NCI-H2107 treated with DMSO at 0.1 percent for 48 hours (cell line): Measurements from ENCODE around the gene TRPV4.
A peak's percentile ranks its signal among the peaks of the same experiment; 100 is the strongest.
"Not testable (repeated sequence)": the region's sequence is repeated elsewhere in the genome, so short reads cannot be mapped to it uniquely, and the experiment has no call there.

ENCODE experiments used
- DNase-seq: peaks from one replicate; lab custom pipeline; 2025; ENCODE audit not compliant: unreplicated experiment; lab: John Stamatoyannopoulos, UW

TRPV4 gene

DNA sequence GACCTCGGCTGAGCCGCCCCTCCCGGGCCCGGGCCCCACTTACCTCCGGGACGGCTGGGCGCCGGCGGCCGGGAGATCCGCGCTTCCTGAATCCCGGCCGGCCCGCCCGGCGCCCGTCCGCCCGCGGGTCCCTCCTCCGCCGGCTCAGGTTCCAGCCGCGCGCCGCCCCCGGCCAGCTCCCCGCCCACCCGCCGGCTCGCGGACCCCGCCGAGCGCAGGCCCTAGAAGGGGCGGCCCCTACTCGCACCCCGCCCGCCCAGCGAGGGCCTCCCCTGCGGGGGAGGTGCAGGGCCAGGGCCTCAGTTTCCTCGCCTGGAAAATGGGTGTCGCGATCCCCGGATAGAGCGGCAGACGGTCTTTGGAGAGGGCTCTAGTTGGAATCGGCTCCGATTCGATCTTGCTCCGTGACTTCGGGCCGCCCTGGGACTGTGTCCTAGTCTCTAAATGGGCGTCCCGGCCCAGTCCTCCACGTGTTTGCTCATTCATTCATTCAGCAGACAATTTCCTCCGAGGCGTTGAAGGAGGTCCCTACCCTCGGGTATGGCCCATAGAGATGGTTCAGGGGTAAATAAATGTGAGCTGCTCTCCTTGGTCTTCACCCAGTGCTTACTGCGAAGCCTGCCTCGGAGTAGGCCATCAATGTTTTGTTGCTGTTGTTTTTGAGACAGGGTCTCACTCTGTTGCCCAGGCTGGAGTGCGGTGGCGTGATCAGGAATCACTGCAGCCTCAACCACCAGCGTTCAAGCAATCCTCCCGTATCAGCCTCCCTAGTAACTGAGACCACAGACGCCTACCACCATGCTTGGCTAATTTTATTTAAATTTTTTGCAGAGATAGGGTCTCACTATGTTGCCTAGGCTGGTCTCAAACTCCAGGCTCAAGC lies at the start of gene TRPV4:
Gene TRPV4, minus strand, starts transcription at position 92 of the 883 bp plus-strand sequence. CDS start 18,602 bp downstream, outside the sequence.
- no peak for DNase-seq

DNA sequence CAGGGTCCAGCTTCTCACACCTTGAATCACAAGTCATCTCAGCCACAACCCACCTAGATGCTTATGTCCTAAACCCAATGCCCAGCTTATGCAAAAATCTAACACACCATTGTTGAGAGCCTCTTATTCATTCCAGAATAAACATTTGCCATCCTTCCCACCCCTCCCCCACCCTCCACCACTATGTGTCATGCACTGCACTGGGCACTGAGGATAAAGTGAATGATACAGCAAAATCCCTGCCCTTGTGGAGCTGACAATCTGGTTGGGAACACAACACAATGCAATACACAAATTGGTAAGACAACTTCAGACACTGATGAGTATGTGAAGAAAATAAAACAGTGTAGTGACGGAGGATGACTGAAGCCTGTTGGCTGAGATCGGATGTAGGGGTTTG lies 48.6 kb upstream of the TRPV4 start:
- DNase-seq, result no peak

DNA sequence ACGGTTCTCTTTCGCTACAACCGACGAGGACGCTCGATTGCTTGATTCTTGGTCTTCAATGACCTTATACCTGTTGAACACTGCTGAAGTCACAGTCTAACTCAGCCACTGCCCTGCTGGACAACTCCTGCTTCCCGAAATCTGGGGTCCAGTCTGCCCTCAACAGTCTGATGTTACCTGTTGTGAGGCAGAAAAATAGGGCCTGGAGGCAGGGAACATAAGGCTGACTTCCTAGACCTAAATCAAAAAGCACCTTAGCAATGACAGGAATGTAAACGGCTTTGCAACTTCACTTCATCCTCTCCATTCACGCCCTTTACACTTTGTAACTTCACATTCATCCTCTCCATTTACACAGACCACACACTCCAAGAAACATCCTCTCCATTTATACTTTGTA lies 47.7 kb upstream of the TRPV4 start:
- no peak for DNase-seq

DNA sequence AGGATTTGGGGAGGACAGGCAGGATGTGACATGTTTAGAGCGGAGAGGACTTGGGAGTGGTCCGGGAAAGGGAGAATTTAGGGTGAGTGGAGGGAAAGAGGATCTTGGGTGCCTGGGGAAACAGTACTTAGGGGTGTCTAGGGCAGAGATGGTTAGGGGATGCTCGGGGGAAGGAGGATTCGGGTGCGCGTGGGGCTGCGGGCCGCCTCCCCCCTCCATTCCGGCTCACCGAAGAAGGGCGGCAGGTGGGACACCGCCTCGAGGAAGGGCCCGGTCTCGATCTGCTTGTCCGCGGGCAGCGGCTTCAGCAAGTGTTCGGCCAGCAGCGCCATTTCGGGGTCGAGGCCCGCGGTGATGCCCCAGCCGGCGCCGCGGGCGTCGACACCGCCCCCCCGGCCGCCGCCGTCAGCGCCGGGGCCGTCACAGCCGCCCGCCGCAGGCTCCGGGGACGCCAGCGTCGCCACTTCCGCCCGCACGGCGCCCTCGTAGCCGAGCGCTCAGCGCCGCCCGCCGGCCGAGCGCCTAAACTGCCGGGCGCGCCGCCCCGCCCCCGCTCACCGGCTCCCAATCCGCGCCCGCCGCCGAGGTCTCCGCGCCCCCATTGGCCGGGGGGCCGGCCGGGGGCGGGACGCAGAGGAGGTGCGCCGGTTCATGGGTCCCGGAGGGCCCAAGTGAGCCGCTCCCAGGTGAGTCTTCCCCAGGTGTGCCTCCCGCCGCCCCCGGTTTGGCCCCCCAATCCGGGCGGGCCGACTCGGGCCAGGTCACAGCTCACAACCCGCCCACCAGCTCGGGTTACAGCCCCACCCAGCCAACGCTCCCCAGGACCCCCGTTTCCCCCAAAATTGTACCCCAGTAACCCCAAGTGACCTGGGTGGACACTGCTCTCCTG lies 47.1 kb upstream of the TRPV4 start, which contains the start of gene GLTP:
Gene GLTP, minus strand, starts transcription at position 499 of the 889 bp plus-strand sequence. Its CDS starts 167 bp downstream, at position 332.
- peak; percentile 39 for DNase-seq

DNA sequence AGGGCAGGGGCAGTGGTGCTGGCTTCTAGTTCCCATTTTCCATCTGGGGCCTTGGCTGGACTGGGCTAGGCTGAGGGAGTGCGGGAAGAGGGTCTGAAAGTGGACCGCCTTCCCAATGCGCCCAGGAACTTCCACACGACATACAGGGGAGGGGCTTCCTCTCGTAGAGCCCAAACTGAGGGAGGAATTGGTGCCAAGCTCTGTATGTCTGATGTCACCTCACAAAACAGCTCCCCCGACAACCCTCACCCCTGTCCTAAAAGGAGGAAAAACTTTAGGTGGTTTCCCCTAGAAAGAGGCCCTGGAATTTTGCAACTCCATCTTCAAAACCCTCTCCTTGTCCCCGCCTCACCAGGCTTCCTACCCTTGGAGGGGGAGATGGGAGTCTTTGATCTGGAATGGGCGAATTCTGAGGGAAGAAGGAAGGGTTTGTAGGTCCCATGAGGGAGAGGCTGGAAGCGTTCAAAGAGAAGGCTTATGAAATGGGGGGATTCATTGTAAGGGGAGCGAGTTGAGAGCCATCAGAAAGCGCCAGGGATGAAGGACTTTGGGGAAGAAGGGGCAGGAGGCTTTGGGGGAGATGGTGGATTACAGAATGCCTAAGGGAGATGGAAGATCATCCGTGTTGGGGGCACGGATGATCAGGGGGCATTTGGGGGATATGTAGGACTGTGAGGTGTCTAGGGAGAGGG lies 46.3 kb upstream of the TRPV4 start:
- no peak for DNase-seq

DNA sequence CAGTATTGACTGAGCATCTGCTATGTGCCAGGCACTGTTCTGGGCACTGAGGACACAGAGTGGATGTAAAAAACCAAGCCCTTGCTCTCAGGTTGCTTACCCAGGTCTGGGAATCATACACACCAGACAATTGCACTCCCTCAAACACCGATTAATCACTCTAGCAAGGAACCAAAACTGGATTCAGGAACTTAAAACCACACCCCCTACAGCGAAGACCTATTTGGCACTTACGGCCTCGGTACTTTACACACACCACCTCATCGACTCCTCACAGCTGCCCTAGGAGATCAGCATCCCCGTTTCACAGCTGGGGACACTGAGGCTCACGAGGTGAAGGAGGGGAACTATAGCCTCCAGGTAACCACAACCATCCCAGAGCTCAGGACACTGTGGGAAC lies 45.6 kb upstream of the TRPV4 start:
- no peak for DNase-seq

DNA sequence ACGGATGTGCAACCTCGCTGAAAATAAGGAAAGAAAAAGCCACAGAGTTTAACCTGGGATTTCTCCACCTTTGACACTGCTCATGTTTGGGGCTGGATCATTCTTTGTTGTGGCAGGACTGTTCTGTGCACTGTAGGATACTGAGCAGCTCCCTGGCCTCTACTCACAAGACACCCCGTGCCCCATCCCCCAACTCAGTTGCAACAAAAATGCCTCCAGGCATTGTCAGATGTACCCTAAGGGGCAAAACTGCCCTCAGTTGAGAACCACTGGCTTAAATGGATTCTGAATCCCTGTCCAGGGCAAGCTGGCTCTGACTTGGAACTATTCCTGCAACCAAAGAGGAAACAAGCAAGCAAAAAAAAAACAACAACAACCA lies 45.0 kb upstream of the TRPV4 start:
- no peak for DNase-seq

DNA sequence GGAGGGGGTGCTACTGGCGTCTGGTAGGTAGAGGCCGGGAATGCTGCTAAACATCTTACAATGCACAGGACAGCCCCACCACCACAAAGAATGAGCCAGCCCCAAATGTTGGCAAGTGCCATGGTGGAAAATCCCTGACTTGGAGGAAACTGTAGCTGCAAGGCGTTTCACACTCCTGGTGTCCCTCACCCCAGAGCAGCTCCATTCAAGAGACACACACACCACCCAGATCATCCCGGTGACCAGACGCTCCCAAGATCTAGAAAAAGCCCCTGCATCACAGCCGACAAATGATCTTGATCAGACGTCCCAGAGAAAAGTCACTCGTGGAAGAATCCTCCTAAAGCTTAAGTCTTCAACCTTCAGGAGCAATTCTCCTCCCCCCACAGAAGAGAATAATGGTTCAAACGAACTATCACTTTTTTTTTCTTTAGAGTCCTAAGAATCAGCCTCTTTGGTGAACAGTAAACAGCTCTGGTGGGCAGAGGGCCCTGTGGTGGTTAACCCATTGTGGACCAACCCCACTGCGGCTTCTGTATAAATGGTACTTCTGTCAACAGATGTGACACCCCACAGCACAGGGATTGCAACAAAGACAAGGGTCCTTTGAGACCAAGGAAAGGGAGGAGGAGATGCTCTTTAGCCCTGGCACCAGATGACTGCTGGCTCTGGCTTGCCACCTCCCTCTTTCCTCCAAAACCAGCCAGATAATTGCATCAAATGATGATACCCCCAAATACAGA lies 44.5 kb upstream of the TRPV4 start:
- DNase-seq, result no peak

DNA sequence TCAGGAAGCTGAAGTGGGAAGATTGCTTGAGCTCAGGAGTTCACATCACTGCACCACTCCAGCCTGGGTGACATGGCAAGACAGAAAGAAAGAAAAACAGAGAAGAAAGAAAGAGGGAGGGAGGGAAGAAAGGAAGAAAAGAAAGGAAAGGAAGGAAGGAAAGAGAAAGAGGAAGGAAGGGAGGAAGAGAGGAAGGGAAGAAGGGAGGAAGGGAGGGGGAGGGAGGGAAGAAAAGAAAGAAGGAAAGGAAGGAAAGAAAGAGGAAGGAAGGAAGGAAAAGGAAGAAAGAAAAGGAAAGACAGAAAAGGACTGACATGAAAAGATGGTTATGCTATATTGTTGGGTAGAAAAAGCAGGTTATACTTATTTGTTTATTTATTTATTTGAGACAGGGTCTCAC lies 43.2 kb upstream of the TRPV4 start:
- no peak for DNase-seq

DNA sequence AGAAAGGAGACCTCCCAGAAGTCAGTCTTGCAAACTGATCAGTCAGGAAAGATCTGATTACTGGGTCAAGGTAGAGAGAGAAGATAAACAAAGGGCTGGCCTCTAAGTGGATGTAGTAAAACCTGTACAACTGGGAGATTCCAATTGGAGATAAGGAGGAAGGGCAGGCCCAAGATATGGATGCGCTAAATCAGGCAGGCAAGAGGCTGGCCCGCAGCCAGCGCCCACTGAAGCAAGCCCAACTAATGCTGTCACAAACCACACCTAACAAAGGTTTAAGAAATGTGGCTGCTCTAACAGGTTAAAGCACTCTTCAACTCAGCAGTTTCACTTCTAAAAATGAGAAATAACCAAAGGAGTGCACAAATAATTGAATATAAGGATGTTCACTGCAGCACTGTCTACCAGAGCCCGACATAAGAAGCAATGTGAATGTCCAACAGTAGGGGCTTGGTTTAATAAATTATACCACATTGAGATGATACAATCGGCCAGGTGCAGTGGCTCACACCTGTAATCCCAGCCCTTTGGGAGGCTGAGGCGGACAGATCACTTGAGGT lies 42.5 kb upstream of the TRPV4 start:
- DNase-seq, result peak; percentile 29

DNA sequence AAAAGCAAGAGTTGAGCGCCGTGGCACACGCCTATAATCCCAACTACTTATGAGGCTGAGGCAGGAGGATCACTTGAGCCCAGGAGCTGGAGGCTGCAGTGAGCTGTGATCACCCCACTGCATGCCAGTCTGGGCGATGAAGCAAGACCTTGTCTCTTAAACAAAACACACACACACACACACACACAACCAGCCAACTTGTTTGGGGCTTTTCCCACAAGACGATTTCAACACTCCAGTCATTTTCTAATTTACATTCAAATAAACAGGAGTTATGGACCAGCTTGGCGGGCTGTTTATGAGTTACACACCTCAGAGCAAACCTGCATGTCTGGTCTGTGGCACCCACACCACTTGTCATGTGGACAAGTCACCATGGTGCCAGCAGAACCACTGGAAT lies 40.5 kb upstream of the TRPV4 start:
- no peak for DNase-seq

DNA sequence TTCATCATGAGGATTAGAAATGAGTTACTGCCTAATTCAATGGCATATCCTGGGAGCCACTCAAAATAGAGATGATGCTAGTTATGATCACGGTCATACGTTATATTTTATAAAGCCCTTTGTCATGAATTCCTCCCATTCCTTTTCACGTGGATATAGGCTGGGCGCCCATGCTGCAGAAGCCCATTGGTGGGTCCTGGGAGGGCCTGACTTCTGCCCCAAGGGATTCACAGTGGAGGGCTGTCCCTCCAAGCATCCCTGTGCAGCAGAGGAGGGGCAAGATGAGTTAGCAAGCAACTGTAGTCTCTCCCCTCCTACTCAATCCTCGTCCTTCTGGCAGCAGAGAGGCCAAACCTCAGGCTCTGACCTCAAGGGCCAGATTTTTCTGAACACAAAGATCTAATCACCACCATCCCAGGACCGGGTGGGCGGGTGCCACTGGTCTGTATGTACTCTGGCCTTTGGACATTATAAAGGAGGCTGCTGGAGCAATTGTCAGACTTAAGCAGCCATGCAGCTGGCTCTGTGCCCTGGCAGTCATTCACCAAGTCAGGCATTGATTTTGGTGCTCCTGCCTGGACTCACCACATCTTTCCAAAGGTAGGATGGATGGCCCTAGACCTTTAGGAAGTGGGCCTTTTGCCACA lies 38.6 kb upstream of the TRPV4 start:
- no peak for DNase-seq

DNA sequence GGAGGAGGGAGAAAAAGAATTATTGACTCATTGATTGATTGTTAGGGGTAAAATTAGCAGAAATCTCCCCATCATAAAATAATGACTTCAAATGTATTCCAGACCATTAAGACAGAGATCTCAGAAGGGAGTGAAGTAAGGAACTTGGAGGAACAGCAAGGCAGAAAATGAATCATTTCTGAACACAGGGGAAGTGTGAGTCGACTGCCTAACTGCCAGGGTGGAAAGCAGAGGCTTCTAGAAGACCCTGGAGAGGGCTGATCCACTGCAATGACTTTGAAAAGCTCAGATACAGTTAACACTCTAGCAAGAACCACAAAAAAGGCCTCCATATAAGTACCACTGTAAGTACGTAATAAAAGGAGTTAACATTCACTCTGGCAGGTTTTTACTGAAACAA lies 37.5 kb upstream of the TRPV4 start:
- DNase-seq, result no peak

DNA sequence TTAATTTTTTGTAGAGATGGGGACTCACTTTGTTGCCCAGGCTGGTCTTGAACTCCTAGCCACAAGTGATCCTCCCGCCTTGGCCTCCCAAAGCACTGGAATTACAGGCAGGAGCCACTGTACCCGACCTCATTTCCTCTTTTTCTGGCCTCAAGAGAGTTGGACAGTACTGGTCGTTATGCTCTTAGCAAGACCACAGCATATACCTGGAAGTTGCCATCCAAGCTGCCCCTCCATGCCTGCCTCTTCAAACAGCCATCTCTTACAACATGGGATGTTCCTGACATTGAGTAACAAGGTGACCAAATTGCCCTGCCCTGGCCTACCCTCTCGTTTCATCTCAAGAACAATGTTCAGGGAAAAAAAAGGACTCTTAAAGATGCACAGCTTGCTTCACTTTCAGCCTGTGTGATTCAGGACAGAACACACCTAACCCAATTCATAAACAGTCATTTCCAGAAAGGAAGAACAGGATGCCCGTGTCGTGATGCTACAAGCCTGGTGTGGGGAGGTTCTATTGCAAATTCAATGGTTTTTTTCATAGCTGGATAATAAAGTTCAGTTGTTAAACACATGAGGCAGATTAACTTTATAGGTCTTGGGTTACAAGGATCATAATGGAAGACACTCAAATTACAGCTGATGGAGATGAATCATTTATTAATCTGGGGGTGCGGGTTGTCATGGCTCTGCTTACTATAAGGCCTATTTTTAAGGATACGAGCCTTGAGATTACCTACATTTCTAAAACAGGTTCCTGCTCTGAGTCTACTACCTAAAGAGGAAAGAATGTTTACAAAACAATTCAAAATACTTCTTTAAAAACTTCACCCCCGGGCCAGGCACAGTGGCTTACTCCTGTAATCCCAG lies 35.2 kb upstream of the TRPV4 start:
- no peak for DNase-seq

DNA sequence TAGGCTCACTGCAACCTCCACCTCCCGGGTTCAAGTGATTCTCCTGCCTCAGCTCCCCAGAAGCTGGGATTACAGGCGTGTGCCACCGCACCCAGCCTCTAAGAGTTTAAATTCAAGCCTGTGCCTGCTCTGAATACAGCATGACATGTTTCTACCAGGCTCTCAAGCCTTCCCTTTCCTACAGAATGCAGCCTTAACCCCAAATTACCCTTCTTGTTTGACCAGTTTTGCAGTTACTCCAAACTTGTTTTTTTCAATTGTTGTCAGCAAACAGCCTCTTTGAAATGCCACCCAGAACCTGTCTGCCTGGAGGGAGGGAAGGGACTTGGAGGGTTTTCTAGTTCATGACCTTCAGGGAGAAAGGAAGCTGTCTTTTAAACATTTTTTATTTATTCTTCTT lies 31.7 kb upstream of the TRPV4 start:
- DNase-seq, result no peak

DNA sequence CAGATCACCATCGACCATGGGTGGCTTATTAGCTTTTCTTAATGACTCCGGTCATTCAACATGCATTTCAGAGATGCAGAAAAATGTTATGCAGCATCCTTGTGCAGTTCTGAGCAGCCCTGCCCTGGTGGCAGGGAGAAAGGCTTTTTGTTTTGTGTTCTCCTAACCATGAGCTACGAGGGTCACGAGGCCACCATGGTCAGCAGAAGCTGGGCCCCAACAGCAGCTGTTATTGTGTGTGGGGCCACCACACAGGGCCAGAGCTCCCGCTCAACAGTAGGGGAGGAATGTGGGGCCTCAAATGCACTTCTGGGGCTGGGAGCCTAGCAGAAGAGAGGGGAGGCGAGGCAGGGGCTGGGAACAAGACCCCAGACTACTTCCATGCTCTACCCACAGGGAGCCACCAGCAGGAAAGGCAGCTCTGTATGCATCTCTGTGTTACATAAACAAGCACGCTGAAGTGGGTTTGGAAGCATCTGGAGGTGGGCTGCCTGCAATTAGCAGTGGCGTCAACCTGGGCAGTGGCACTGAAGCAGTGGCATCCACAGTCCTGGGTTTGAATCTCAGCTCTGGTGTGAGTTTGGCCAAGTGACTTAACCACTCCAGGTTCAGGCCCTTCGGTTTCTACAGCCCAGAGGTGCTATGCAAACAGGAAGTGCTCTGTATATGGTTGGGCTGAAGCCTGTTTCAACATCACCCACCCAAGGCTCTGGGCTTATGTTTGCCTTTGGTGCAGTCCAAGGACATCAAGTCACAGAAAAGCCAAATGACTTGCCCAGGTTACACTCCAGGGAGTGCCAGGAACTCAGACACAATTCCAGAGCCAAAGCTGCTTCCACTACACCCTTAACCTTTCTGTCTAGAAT lies 30.9 kb upstream of the TRPV4 start:
- DNase-seq, result no peak

DNA sequence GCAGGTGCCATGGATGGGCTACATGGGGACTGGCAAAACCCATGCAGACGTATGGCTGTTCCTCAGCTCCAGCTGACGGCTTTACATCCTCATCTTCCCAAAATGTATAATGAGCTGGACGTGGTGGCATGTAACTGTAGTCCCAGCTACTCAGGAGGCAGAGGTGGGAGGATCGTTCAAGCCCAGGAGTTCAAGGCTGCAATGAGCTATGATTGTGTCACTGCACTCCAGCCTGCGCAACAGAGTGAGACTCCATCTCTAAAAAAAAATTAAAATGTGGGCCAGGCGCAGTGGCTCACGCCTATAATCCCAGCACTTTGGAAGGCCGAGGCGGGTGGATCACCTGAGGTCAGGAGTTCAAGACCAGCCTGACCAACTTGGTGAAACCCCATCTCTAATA lies 29.3 kb upstream of the TRPV4 start:
- not testable (repeated sequence) for DNase-seq
